Inflammatory macrophage treated with lipopolysaccharide for 1 hour (primary cell): ENCODE measurements around the gene C16orf87.
"Not testable (repeated sequence)": the region's sequence is repeated elsewhere in the genome, so short reads cannot be mapped to it uniquely, and the experiment has no call there.

Source experiments
- DNase-seq, 2 donors: peaks; one replicate each; pipeline ENCODE4 v3.0.0-alpha.2; 2020 to 2022

Gene C16orf87, protein sequence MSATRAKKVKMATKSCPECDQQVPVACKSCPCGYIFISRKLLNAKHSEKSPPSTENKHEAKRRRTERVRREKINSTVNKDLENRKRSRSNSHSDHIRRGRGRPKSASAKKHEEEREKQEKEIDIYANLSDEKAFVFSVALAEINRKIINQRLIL

GRCh38 chr16:46830902-46831647 is at the start of gene C16orf87:
Gene C16orf87 (minus strand): TSS chr16:46831180. CDS start chr16:46831149, 31 bp downstream.
- peak; percentile 93 to 95 for DNase-seq

GRCh38 chr16:46875243-46875642 is 44.3 kb upstream of the C16orf87 start:
- no peak for DNase-seq

- DNase-seq: no peak
These were observed 42.2 kb upstream of the C16orf87 start for GRCh38 chr16:46873201-46873600.

DNA sequence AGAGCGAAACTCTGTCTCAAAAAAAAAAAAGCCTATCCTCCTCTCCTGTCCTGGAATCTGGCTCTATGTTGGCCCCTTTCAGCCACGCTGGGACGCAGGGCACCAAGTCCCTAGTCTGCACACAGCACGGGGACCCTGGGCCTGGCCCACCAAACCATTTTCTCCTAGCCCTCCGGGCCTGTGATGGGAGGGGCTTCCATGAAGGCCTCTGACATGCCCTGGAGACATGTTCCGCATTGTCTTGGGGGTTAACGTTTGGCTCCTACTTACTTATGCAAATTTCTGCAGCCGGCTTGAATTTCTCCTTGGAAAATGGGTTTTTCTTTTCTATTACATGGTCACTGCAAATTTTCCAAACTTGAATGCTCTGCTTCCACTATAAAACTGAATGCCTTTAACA is 40.6 kb upstream of the C16orf87 start:
- no peak for DNase-seq

- DNase-seq: not testable (repeated sequence)
These were observed 37.9 kb upstream of the C16orf87 start for GRCh38 chr16:46868891-46869290.

DNA sequence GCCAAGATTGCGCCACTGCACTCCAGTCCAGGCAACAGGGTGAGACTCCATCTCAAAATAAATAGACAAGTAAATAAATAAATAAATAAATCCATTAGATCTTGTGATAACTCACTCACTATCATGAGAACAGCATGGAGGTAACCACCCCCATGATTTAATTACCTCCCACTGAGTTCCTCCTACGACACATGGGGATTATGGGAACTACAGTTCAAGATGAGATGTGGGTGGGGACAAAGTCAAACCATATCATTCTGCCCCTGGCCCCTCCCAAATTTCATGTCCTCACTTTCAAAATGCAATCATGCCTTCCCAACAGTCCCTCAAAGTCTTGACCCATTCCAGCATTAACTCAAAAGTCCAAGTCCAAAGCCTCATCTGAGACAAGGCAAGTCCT is 36.5 kb upstream of the C16orf87 start:
- DNase-seq: peak; percentile 29 to 60

- DNase-seq: no peak
These were observed 35.3 kb upstream of the C16orf87 start for GRCh38 chr16:46866286-46866685.

DNA sequence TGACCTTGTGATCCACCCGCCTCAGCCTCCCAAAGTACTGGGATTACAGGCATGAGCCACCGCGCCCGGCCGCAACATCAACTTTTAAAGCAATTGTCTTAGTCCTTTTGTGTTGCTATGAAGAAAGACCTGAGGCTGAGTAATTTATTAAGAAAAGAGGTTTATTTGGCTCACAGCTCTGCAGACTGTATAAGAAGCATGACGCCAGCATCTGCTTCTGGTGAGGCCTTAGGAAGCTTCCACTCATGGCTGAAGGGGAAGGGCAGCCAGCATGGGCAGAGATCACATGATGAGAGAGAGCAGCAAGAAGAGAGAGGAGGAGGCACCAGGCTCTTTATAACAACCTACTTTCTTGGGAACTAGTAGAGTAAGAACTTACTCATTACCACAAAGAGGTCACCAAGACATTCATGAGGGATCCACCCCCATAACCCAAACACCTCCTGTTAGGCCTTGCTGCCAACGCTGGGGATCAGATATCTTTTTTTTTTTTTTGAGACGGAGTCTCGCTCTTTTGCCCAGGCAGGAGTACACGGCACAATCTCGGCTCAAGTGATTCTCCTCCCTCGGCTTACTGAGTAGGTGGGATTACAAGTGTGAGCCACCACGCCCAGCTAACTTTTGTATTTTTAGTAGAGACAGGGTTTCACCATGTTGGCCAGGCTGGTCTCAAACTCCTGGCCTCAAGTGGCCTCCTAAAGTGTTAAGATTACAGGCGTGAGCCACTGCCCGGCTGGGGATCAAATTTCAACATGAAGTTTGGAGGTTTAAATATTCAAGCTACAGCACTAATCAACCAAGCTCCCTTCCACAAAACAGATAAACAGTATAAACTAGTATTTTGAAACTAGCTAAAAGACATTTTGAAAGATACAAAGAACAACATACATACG is 31.8 kb upstream of the C16orf87 start:
- no peak for DNase-seq

GRCh38 chr16:46859719-46860152 is 28.8 kb upstream of the C16orf87 start:
- peak; percentile 71 to 73 for DNase-seq

DNA sequence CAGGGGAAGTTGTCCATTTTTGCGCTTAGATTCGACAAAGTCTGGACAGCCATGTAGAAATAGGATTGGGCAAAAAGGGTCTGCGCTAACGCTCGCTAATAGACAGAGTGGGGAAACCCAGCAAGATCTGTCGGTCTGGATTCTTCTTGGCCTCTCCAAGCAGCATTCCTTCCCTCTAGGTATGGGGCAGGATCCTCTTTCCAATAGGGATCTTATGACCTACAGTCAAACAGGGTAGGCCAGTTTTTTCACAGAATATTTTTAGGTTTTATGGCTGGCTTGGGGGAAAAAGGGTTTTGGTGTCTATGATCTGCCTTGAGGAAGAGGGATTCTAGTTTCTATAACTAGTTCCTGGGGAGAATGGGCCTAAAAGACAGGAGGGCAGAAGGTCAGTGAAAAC is 27.2 kb upstream of the C16orf87 start:
- no peak for DNase-seq

DNA sequence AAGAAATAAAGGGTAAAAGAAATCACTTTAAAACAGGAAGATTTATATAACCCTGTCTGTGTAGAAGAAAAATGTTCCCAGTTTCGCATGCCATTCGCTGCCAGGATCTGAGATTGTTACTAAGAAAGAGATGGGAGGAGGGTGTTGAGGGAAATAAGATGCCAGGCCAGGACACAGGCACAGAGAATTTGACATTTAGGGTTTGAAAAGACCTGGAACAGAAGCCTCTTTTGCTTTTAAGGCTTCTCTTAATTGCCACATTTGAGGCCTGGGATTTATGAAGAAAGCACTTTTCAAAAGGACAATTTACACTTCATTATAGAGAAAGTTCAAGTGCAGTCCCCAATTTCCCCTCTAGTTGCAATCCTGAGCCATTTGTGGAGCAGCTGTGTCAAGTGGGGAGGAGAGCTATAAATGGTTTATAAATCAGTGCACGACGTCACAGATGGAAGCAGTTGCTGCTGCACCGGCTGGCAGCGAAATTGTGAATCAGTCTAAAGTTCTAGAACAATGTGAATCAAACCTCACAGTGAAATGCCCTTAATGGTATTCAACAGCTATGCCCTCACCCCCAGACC is 26.5 kb upstream of the C16orf87 start:
- DNase-seq: peak; percentile 15 to 55

GRCh38 chr16:46855389-46855788 is 24.4 kb upstream of the C16orf87 start:
- no peak for DNase-seq

GRCh38 chr16:46854846-46855245 is 23.9 kb upstream of the C16orf87 start:
- DNase-seq: no peak

GRCh38 chr16:46853713-46854443 is 22.9 kb upstream of the C16orf87 start:
- peak; percentile 43 to 86 for DNase-seq

DNA sequence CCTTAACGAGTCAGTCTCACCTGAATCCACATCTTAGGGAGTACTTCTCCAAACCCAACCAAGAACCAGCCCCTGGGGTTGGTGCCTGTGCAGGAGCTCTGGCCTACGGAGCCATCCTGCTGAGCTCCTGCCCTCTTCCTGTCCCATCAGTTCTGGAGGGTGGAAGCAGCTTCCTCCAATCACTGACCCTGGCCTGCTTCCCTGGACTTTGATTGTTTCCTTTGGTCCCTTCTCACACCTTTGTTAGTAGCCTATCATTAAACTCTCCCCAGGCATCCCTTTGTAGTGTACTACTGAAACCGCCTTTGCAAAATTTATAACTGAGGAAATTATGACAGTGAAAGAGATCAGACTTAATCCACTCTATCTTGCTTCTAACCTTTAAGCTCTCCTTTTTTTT is 21.1 kb upstream of the C16orf87 start:
- DNase-seq: no peak

DNA sequence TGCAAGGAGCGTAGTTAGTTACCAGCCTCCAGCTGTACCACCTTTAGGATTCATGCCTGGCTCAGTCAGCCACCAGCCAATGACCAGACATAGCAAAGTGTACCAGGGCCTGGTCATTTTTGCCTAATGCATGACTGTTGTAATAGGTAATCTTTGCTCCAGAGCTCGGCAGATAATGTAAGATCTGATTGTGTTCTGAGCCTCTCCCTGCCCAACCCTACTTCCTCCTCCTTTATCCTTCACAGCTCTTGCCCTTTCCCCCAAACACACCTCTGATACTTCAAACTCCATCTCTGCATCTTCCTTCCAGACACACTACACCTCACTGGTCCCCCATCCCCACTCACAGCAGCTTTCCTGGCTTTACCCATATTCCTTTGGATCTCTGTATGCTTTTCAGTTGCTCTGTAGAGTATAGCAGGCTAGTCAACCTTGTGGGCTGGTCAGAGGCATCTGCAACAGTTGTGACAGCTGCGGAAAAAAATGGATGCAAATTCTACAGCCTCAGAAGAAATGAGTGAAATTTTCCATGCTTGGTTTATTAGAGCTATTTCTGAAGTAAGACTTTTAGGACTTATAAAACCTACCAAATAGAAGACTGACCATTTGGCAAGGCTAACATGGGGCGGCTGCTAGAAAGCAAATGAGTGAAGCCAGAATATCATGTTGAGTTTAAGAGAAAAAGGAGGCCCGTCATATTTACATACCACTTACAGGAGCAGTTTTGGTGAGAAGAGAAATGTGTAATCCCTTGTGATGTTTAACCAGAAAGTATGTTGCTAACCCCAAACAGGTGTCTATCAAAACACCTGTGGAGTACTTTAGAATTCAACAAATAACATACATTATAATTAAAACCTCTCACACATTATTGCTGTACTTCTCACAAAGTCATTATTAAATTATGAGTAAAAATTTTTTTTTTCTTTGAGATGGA is 19.9 kb upstream of the C16orf87 start:
- no peak for DNase-seq

DNA sequence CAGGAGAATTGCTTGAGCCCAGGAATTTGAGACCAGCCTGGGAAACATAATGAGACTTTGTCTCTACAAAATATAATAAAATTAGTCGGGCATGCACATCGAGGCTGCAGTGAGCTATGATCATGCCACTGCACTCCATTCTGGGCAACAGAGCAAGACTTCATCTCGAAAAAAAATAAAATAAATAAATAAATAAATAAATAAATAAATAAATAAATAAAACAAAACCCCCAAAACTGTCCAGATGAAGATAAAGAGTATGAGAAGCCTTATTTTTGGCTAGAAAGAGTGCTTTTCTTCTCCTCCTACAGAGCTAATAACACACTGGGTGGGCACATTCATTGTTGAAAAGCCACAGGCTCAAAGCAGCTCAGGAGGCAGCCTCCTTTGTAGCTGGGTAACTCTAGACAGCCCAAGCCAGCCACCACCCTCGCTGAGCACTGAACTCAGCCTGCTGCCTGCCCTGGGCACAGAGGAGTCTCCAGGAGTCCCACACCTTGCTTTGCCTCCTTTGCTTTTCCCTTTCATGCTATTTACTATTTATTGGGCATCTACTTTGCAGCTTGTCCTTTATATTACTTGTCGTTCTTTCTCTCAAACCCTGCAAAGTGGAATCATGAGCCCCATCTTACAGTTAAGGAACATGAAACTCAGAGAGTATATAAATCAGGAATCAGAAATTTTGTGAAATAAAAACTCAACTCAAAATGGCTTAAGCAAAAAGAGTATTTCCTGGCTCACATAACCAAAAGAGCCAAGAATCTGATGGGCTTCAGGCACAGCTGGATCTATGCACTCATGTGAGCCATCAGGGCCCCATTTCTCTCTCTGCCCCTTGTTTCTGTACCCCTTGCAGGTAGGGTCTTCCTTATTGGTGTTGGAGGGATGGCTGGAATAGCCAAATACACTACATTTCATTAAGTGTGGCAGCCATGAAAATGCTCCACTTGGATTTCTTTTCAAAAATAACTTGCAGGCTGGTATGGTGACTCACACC is 18.1 kb upstream of the C16orf87 start:
- no peak for DNase-seq

- no peak for DNase-seq
These were observed 15.0 kb upstream of the C16orf87 start for GRCh38 chr16:46845952-46846351.

GRCh38 chr16:46844771-46845170 is 13.8 kb upstream of the C16orf87 start:
- no peak for DNase-seq
